ENCODE data around the gene SP8. TPM values are rescaled to one million over a fixed set of nuclear protein-coding genes. Genes with fewer than 3 reads are reported as not detected.
"Not testable (repeated sequence)": the region's sequence is repeated elsewhere in the genome, so short reads cannot be mapped to it uniquely, and the experiment has no call there.

The SP8 gene
- total RNA-seq, result not detected
- not detected for polyA plus RNA-seq

DNA sequence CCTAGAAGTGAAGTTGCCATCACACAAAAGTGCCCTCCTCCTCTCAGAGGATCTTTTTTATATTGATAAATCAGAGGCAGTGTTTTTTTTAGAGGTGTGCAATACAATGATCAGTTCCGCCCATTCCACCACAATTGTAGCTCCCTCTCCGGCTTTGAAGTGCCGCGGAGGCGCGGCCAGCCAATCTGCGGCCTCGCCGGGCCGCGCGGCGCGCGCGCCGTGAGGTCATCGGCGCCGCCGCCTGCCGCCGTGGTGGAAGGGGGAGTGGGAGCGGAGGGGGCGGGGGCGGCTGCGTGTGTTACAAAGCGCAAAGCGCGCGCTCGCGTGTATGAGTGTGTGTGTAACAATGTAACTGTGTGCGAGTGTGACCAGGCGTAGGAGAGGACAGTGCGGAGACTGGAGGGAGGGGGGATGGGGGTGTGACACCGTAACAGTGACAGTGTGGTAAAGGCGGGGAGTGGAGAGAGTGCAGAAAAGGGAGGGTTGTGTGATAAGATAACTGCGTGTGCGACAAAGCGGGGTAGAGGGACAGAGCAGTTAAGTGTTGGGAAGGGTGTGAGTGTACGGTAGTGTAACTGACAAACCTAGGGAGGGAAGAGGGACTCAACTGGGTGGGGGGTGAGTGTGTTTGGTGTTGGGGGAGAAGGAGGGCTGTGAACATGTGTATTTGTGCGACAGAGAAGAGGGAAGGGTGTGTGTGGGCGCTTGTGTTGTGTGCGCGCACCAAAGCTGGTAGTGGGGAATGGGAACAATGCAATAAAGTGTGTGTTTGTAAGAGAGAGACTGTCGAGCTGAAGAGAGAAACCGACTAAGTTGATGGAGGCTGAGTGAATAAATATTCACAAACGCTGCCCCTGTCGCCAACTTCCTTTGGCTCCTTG lies at the start of gene SP8:
SP8 (minus strand) TSS at position 108 of the 881 bp plus-strand sequence; CDS start at position 20, 88 bp downstream.
- DNase-seq (ENCODE audit: low spot score), result no peak
- Histone ChIP-seq H3K36me3 (ENCODE audit: control insufficient read depth in 4 of 4, insufficient read depth in 3 of 4, low read depth in 1 of 4, low read length in 3 of 4) (no peaks in the 10 kb centered on the region), H3K4me3 (ENCODE audit: low read depth in 1 of 3, low read length in 3 of 3) (peak within 1 kb of the TSS in 1 of 3 donors; percentile 26), H3K9ac (ENCODE audit: low read depth in 1 of 2, low read length in 2 of 2) (no peak within 1 kb of the TSS), H3K4me1 (ENCODE audit: control insufficient read depth in 4 of 4, insufficient read depth in 4 of 4, low read length in 3 of 4) (peaks cover 12 to 34% (median 21%) of the 10 kb centered on the region in 4 donors), H3K9me3 (ENCODE audit: control insufficient read depth in 4 of 4, low read length in 3 of 4) (peaks cover 0 to 18% (median 0%) of the 10 kb centered on the region in 4 donors), H3K27ac (ENCODE audit: low read depth in 1 of 2, low read length in 2 of 2) (no peak within 1 kb of the TSS), H3K27me3 (ENCODE audit: control insufficient read depth in 4 of 4, insufficient read depth in 4 of 4, low read length in 3 of 4) (peaks cover 5 to 46% (median 27%) of the 10 kb centered on the region in 4 donors)
- 7% methylated on average over 50 of the region's 50 CpGs for WGBS
- TF ChIP-seq FOXA1 (IDR thresholded peaks at IDR 0.05) (no peak), REST (IDR thresholded peaks at IDR 0.05) (no peak), YY1 (IDR thresholded peaks at IDR 0.05) (no peak), HNF4A (conservative IDR thresholded peaks at IDR 0.05) (no peak), RXRA (IDR thresholded peaks at IDR 0.05) (no peak), NR2F2 (IDR thresholded peaks at IDR 0.05) (no peak), TAF1 (conservative IDR thresholded peaks at IDR 0.05) (no peak), EGR1 (IDR thresholded peaks at IDR 0.05; ENCODE audit: low read depth in 2 of 2) (no peak), HNF4G (IDR thresholded peaks at IDR 0.05) (no peak)
- TF ChIP-seq, protein P1, sequence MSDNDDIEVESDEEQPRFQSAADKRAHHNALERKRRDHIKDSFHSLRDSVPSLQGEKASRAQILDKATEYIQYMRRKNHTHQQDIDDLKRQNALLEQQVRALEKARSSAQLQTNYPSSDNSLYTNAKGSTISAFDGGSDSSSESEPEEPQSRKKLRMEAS (IDR thresholded peaks at IDR 0.05), result no peak
- TF ChIP-seq, protein P2, sequence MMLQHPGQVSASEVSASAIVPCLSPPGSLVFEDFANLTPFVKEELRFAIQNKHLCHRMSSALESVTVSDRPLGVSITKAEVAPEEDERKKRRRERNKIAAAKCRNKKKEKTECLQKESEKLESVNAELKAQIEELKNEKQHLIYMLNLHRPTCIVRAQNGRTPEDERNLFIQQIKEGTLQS (IDR thresholded peaks at IDR 0.05), result no peak
- TF ChIP-seq, protein P3, sequence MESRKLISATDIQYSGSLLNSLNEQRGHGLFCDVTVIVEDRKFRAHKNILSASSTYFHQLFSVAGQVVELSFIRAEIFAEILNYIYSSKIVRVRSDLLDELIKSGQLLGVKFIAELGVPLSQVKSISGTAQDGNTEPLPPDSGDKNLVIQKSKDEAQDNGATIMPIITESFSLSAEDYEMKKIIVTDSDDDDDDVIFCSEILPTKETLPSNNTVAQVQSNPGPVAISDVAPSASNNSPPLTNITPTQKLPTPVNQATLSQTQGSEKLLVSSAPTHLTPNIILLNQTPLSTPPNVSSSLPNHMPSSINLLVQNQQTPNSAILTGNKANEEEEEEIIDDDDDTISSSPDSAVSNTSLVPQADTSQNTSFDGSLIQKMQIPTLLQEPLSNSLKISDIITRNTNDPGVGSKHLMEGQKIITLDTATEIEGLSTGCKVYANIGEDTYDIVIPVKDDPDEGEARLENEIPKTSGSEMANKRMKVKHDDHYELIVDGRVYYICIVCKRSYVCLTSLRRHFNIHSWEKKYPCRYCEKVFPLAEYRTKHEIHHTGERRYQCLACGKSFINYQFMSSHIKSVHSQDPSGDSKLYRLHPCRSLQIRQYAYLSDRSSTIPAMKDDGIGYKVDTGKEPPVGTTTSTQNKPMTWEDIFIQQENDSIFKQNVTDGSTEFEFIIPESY (IDR thresholded peaks at IDR 0.05), result no peak
- TF ChIP-seq, protein P4, sequence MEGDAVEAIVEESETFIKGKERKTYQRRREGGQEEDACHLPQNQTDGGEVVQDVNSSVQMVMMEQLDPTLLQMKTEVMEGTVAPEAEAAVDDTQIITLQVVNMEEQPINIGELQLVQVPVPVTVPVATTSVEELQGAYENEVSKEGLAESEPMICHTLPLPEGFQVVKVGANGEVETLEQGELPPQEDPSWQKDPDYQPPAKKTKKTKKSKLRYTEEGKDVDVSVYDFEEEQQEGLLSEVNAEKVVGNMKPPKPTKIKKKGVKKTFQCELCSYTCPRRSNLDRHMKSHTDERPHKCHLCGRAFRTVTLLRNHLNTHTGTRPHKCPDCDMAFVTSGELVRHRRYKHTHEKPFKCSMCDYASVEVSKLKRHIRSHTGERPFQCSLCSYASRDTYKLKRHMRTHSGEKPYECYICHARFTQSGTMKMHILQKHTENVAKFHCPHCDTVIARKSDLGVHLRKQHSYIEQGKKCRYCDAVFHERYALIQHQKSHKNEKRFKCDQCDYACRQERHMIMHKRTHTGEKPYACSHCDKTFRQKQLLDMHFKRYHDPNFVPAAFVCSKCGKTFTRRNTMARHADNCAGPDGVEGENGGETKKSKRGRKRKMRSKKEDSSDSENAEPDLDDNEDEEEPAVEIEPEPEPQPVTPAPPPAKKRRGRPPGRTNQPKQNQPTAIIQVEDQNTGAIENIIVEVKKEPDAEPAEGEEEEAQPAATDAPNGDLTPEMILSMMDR (IDR thresholded peaks at IDR 0.05; ENCODE audit: low read depth, low read length, missing input control), result no peak

- 66% methylated on average over 2 of the region's 2 CpGs for WGBS
- not testable (repeated sequence) for H3K27me3 ChIP-seq (ENCODE audit: control insufficient read depth in 4 of 4, insufficient read depth in 4 of 4, low read length in 3 of 4); H3K4me1 ChIP-seq (ENCODE audit: control insufficient read depth in 4 of 4, insufficient read depth in 4 of 4, low read length in 3 of 4); H3K4me3 ChIP-seq (ENCODE audit: low read depth in 1 of 3, low read length in 3 of 3); H3K9ac ChIP-seq (ENCODE audit: low read depth in 1 of 2, low read length in 2 of 2); H3K9me3 ChIP-seq (ENCODE audit: control insufficient read depth in 4 of 4, low read length in 3 of 4); DNase-seq (ENCODE audit: low spot score); H3K27ac ChIP-seq (ENCODE audit: low read depth in 1 of 2, low read length in 2 of 2); H3K36me3 ChIP-seq (ENCODE audit: control insufficient read depth in 4 of 4, insufficient read depth in 3 of 4, low read depth in 1 of 4, low read length in 3 of 4)
These were observed 49.7 kb upstream of the SP8 start for GRCh38 chr7:20836424-20836823.
